ENCODE results near the gene HELZ.
"Not testable (repeated sequence)": the region's sequence is repeated elsewhere in the genome, so short reads cannot be mapped to it uniquely, and the experiment has no call there.

HELZ gene

GRCh38 chr17:67044016-67044772 is 200.8 kb downstream of the HELZ start, which contains the start of gene CACNG1:
CACNG1 (plus strand) TSS chr17:67044554; CDS start chr17:67044661, 107 bp downstream.
- DNase-seq = no peak

GRCh38 chr17:67043283-67043682 is 201.7 kb downstream of the HELZ start:
- no peak for DNase-seq

GRCh38 chr17:67041941-67042899 is 202.8 kb downstream of the HELZ start:
- no peak for DNase-seq

- no peak for DNase-seq
These were observed 203.5 kb downstream of the HELZ start for GRCh38 chr17:67041531-67041930.

- DNase-seq = not testable (repeated sequence)
These were observed 203.9 kb downstream of the HELZ start for GRCh38 chr17:67041119-67041518.

- DNase-seq = no peak
These were observed 204.3 kb downstream of the HELZ start for GRCh38 chr17:67040652-67041051.

- DNase-seq = no peak
These were observed 206.1 kb downstream of the HELZ start for GRCh38 chr17:67038861-67039365.

GRCh38 chr17:67035131-67036083 is 209.6 kb downstream of the HELZ start:
- no peak for DNase-seq

GRCh38 chr17:67033613-67034012 is 211.4 kb downstream of the HELZ start:
- DNase-seq = no peak

GRCh38 chr17:67032985-67033384 is 212.0 kb downstream of the HELZ start:
- no peak for DNase-seq

GRCh38 chr17:67032382-67032781 is 212.6 kb downstream of the HELZ start:
- DNase-seq = no peak

- DNase-seq = no peak
These were observed 214.4 kb downstream of the HELZ start for GRCh38 chr17:67030641-67031040.

GRCh38 chr17:67027031-67027628 is 217.9 kb downstream of the HELZ start:
- no peak for DNase-seq

- no peak for DNase-seq
These were observed 218.7 kb downstream of the HELZ start for GRCh38 chr17:67026341-67026740.

GRCh38 chr17:67025216-67025792 is 219.7 kb downstream of the HELZ start:
- DNase-seq = no peak

- DNase-seq = no peak
These were observed 220.3 kb downstream of the HELZ start for GRCh38 chr17:67024736-67025135.

- DNase-seq = no peak
These were observed 222.6 kb downstream of the HELZ start for GRCh38 chr17:67022451-67022810.

- DNase-seq = no peak
These were observed 223.1 kb downstream of the HELZ start for GRCh38 chr17:67021743-67022450.

- DNase-seq = no peak
These were observed 223.8 kb downstream of the HELZ start for GRCh38 chr17:67021196-67021595.

Measured in NCI-H187 treated with DMSO at 0.1 percent for 48 hours (cell line).